HepG2 (cell line): ENCODE data around the gene SOCS3. TPM values are rescaled to one million over a fixed set of nuclear protein-coding genes. Genes with fewer than 3 reads are reported as not detected.

Source experiments
- FOXJ3 ChIP-seq: sonication (generic); formaldehyde crosslinking; IDR thresholded peaks from 2 replicates; pipeline ENCODE4 v1.4.0; 2020; ENCODE audit warnings: missing genetic modification reagents, mild to moderate bottlenecking, borderline replicate concordance
- SOX5 ChIP-seq: IDR thresholded peaks from 2 replicates; pipeline ENCODE4 v1.6.1; 2016; ENCODE audit warnings: borderline replicate concordance
- SRY ChIP-seq: sonication (generic); formaldehyde crosslinking; IDR thresholded peaks from 2 replicates; pipeline ENCODE4 v1.8.0; 2022; ENCODE audit warnings: mild to moderate bottlenecking, missing genetic modification reagents
- polyA plus RNA-seq, 8 experiments: library from polyadenylated mRNA; depleted of rRNA in 3 of 8; stranded (reverse) in 7 of 8; unstranded in 1 of 8; fragments of >200 nt; fragmentation: Illumina TruSeq in 4 of 8; extraction: Trizol in 4 of 8; gene quantifications; 2 replicates each; pipeline versions ENCODE4 v1.2.1 to v1.2.3, GENCODE V29; 2011 to 2016; ENCODE audit warnings: low read depth in 4 of 8, missing spikeins in 1 of 8, mixed read lengths in 1 of 8; ENCODE audit not compliant: insufficient read depth in 1 of 8
- total RNA-seq, 5 experiments: library from RNA; depleted of rRNA; stranded (reverse); fragments of >200 nt; fragmentation: Illumina TruSeq; extraction: Trizol; gene quantifications; 2 replicates each; pipeline ENCODE4 v1.2.3, GENCODE V29; 2016; ENCODE audit warnings: low read depth in 1 of 5
- TF ChIP-seq, protein P1 (sequence below): IDR thresholded peaks from 2 replicates; pipeline ENCODE4 v1.6.1; 2016; ENCODE audit warnings: missing genetic modification reagents, missing compliant biosample characterization
- TF ChIP-seq, protein P2 (sequence below), 2 experiments: sonication (generic) in 1 of 2; formaldehyde crosslinking in 1 of 2; IDR thresholded peaks; 2 replicates each; pipeline versions ENCODE4 v1.4.0 to v1.6.1; 2016 to 2020; ENCODE audit warnings: borderline replicate concordance in 1 of 2, low read depth in 1 of 2, mild to moderate bottlenecking in 1 of 2, missing genetic modification reagents in 1 of 2

SOCS3 gene
- total and polyA plus RNA-seq, 2 of the 13 experiments (the other 11 are each of a cell fraction or from before 2014, with no cell fraction given) = 0.77 to 2.4 TPM

DNA sequence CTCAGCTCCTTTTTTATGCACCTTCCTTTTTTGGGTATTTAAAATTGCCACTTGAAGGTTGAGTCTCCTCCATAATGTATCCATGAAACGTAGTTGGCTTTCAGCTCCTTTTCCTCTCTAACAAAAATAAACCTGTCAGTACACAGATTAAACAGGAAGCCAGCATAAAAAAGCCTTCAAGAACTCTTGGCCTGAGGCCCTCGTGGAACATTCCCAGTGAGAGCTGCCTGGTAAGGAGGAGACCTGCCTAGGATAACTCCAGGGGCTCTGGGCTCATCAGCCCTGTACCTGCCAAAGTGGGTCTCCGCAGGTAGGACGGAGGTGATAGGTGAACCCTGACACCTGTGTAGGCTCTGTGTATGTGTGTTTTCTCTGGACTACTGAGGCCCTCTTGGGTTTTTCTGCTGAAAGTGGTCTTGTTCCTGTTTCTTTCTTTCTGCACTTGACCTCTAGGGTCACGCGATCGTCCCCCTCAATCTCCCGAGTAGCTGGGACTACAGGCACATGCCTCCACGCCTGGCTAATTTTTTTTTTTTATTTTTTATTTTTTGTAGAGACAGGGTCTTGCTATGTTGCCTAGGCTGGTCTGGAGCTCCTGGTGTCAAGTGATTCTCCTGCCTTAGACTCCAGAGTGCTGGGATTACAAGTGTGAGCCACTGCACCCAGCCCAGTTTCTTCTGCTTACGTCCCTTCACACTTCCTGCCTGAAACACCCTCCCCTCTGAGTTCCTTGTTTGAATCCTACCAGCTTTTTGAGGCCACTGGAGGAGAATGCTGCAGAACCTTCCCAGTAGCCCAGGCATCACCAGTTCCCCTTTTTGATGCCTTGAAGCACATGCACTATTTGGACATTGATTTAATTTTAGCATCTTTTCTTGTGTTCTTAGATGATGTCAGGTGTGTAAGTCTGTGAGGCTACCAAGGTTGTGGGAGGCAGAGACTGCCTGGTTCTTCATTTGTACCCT, 28.4 kb upstream of the SOCS3 start (continued):
- TF ChIP-seq, protein P1, sequence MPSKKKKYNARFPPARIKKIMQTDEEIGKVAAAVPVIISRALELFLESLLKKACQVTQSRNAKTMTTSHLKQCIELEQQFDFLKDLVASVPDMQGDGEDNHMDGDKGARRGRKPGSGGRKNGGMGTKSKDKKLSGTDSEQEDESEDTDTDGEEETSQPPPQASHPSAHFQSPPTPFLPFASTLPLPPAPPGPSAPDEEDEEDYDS (CRISPR knock-in tag) = no peak
- TF ChIP-seq SOX5 (CRISPR knock-in tag) = no peak
- TF ChIP-seq, protein P2, sequence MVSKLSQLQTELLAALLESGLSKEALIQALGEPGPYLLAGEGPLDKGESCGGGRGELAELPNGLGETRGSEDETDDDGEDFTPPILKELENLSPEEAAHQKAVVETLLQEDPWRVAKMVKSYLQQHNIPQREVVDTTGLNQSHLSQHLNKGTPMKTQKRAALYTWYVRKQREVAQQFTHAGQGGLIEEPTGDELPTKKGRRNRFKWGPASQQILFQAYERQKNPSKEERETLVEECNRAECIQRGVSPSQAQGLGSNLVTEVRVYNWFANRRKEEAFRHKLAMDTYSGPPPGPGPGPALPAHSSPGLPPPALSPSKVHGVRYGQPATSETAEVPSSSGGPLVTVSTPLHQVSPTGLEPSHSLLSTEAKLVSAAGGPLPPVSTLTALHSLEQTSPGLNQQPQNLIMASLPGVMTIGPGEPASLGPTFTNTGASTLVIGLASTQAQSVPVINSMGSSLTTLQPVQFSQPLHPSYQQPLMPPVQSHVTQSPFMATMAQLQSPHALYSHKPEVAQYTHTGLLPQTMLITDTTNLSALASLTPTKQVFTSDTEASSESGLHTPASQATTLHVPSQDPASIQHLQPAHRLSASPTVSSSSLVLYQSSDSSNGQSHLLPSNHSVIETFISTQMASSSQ (IDR thresholded peaks at IDR 0.05; ENCODE audit: low read depth) = no peak
- TF ChIP-seq, protein P2 (CRISPR knock-in tag; IDR thresholded peaks at IDR 0.05; ENCODE audit: borderline replicate concordance) = no peak
- no peak for TF ChIP-seq SRY (CRISPR knock-in tag)
- TF ChIP-seq FOXJ3 (CRISPR knock-in tag) = no peak
